BJ (cell line): Measurements from ENCODE around the gene MARK1. TPM values are rescaled to one million over a fixed set of nuclear protein-coding genes. Genes with fewer than 3 reads are reported as not detected.

Source experiments
- CTCF ChIA-PET: fragments of 350-600 bp; formaldehyde crosslinking; extraction: SDS; loops from one replicate; lab custom pipeline; 2021; ENCODE audit warnings: antibody characterized with exemption, inconsistent platforms; lab: Yijun Ruan, JAX
- POLR2A ChIA-PET: fragments of 300-600 bp; sonication (Branson Sonifier 250); formaldehyde crosslinking; extraction: SDS; loops from one replicate; lab custom pipeline; 2021; ENCODE audit warnings: antibody characterized with exemption; lab: Charles Lee
- DNase-seq: peaks from one replicate; pipeline ENCODE4 v3.0.0-alpha.2; 2011; ENCODE audit warnings: low read depth
- H3K27me3 ChIP-seq: 2 replicates; pipeline ENCODE4 v1.6.0; 2011; ENCODE audit warnings: low read length; ENCODE audit not compliant: control insufficient read depth, insufficient read depth
- H3K36me3 ChIP-seq: 2 replicates; pipeline ENCODE4 v1.5.1; 2011; ENCODE audit warnings: low read length; ENCODE audit not compliant: control insufficient read depth, insufficient read depth
- H3K4me3 ChIP-seq: 2 replicates; pipeline ENCODE4 v1.5.1; 2011; ENCODE audit warnings: low read depth, mild to moderate bottlenecking, control low read depth, low read length
- CTCF ChIP-seq: IDR thresholded peaks from 2 replicates; pipeline ENCODE4 v1.5.1; 2011; ENCODE audit warnings: low read depth, mild to moderate bottlenecking, control low read depth, inconsistent platforms, low read length, moderate library complexity; ENCODE audit not compliant: insufficient read depth
- polyA plus RNA-seq: library from polyadenylated mRNA; depleted of rRNA; stranded (reverse); fragments of >200 nt; gene quantifications from 2 replicates; pipeline ENCODE4 v1.2.3, GENCODE V29; 2011

MARK1 gene
- polyA plus RNA-seq, 1 experiment, result 0.97 TPM

GRCh38 chr1:220575718-220576497 is 48.0 kb downstream of the MARK1 start:
- ChIA-PET POLR2A (no interaction called here), CTCF (no interaction called here)
- Histone ChIP-seq H3K4me3 (no peak overlapping the region), H3K27me3 (no peaks in the 10 kb centered on the region), H3K36me3 (no peaks in the 10 kb centered on the region)
- DNase-seq, result no peak
- no peak for TF ChIP-seq CTCF

GRCh38 chr1:220577926-220578325 is 50.0 kb downstream of the MARK1 start:
- TF ChIP-seq CTCF, result no peak
- DNase-seq, result no peak
- CTCF ChIA-PET, result no interaction called here
- POLR2A ChIA-PET, result no interaction called here
- H3K36me3 ChIP-seq, result no peaks in the 10 kb centered on the region
- no peak overlapping the region for H3K4me3 ChIP-seq
- no peaks in the 10 kb centered on the region for H3K27me3 ChIP-seq

- Histone ChIP-seq H3K36me3 (no peaks in the 10 kb centered on the region), H3K27me3 (no peaks in the 10 kb centered on the region), H3K4me3 (no peak overlapping the region)
- POLR2A ChIA-PET, result no interaction called here
- CTCF ChIA-PET, result no interaction called here
- no peak for TF ChIP-seq CTCF
- DNase-seq, result no peak
Measured at GRCh38 chr1:220579317-220579716, 51.4 kb downstream of the MARK1 start.

- no peak for TF ChIP-seq CTCF
- POLR2A ChIA-PET, result no interaction called here
- DNase-seq, result no peak
- Histone ChIP-seq H3K27me3 (no peaks in the 10 kb centered on the region), H3K4me3 (no peak overlapping the region), H3K36me3 (no peaks in the 10 kb centered on the region)
- CTCF ChIA-PET, result no interaction called here
Measured at GRCh38 chr1:220592714-220593113, 64.8 kb downstream of the MARK1 start.

GRCh38 chr1:220594356-220594755 is 66.4 kb downstream of the MARK1 start:
- Histone ChIP-seq H3K4me3 (no peak overlapping the region), H3K27me3 (no peaks in the 10 kb centered on the region), H3K36me3 (no peaks in the 10 kb centered on the region)
- no peak for DNase-seq
- no peak for TF ChIP-seq CTCF
- CTCF ChIA-PET, result no interaction called here
- POLR2A ChIA-PET, result no interaction called here
